Measurements from ENCODE around the gene ATXN1.

DNA sequence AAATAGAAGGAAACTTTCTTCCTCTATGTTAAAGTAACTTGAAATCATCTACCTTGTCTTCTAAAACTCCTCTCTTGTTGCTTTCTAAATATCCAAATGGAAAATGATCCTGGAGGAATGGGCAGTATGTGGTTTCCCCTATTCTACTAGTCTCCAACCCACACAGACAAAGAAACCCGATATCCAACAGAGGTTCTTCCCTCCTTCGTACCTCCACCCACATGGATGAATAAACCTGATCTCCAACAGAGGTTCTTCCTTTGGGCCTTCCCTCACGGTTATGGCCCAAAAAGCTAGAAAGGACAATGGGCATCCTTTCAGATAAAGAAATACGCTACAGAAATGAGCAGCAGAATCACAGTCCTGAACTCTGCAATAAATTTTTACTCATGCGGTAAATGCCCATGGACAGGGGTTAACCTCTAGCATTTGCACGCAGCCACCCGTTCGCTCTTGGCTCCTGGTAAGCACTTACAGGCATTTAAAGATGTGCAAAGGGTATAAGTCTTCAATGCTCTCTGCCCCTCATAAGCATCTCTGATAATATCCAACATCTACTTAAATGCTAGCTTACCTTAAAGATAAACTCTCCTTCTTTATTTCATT lies 392.0 kb downstream of the ATXN1 start:
- TF ChIP-seq CTCF (IDR thresholded peaks at IDR 0.05; ENCODE audit: low read depth, low read length) (no peak), EZH2phosphoT487 (IDR thresholded peaks at IDR 0.05; ENCODE audit: low read depth) (no peak)
